IMR-90 (cell line): ENCODE results near the gene KIF16B. TPM values are rescaled to one million over a fixed set of nuclear protein-coding genes. Genes with fewer than 3 reads are reported as not detected.

Experiments
- ATAC-seq: fragments of 200-7000 bp; cut with Tn5 transposase; 2 replicates; pipeline ENCODE4 v1.9.1; 2020; ENCODE audit warnings: low read depth, mild to moderate bottlenecking, moderate library complexity
- BruUV-seq: library from RNA; stranded (reverse); fragments of 400-500 nt; replicated peaks from 2 replicates; lab custom pipeline; 2021; lab: Mats Ljungman, UMichigan
- CTCF ChIA-PET: fragments of 300-600 bp; formaldehyde crosslinking; extraction: SDS; loops from one replicate; lab custom pipeline; 2021; ENCODE audit warnings: antibody characterized with exemption; lab: Yijun Ruan, JAX
- POLR2A ChIA-PET: fragments of 300-600 bp; sonication (Branson Sonifier 250); formaldehyde crosslinking; loops from one replicate; lab custom pipeline; 2022; ENCODE audit warnings: antibody characterized with exemption; ENCODE audit not compliant: unreplicated experiment; lab: Charles Lee
- DNase-seq: peaks from one replicate; pipeline ENCODE4 v3.0.0; 2013
- H2AFZ ChIP-seq: replicated peaks from 2 replicates; pipeline ENCODE3; 2013; ENCODE audit warnings: low read length, mild to moderate bottlenecking; ENCODE audit not compliant: poor library complexity
- H2AK5ac ChIP-seq: 2 replicates; pipeline ENCODE4 v1.6.1; 2013; ENCODE audit warnings: low read depth, low read length, inconsistent platforms
- H2AK9ac ChIP-seq: replicated peaks from 2 replicates; pipeline ENCODE3; 2013; ENCODE audit warnings: mild to moderate bottlenecking, low read depth, low read length, moderate library complexity; ENCODE audit not compliant: poor library complexity
- H2BK120ac ChIP-seq: 2 replicates; pipeline ENCODE4 v1.6.1; 2013; ENCODE audit warnings: low read depth, low read length, inconsistent platforms
- H2BK15ac ChIP-seq: 3 replicates; pipeline ENCODE4 v1.6.1; 2013; ENCODE audit warnings: low read depth, low read length, inconsistent platforms
- H2BK20ac ChIP-seq: 2 replicates; pipeline ENCODE4 v1.6.1; 2013; ENCODE audit warnings: low read depth, mild to moderate bottlenecking, inconsistent platforms, low read length, moderate library complexity
- H2BK5ac ChIP-seq: 2 replicates; pipeline ENCODE4 v1.6.1; 2013; ENCODE audit warnings: mild to moderate bottlenecking, low read depth, low read length, inconsistent platforms; ENCODE audit not compliant: poor library complexity, severe bottlenecking
- H3K14ac ChIP-seq: replicated peaks from 2 replicates; pipeline ENCODE4 v1.6.1; 2013; ENCODE audit warnings: low read depth, low read length, inconsistent platforms
- H3K18ac ChIP-seq: 2 replicates; pipeline ENCODE4 v1.6.1; 2013; ENCODE audit warnings: low read depth, low read length, control low read depth
- H3K23ac ChIP-seq: 2 replicates; pipeline ENCODE4 v1.6.1; 2013; ENCODE audit warnings: low read depth, low read length, inconsistent platforms
- H3K27ac ChIP-seq: 2 replicates; pipeline ENCODE4 v1.5.1; 2013; ENCODE audit warnings: mild to moderate bottlenecking, control low read depth, low read length; ENCODE audit not compliant: insufficient read depth
- H3K27me3 ChIP-seq: 2 replicates; pipeline ENCODE4 v1.6.1; 2013; ENCODE audit warnings: low read length; ENCODE audit not compliant: control insufficient read depth, insufficient read depth
- H3K36me3 ChIP-seq: 2 replicates; pipeline ENCODE4 v1.6.1; 2013; ENCODE audit warnings: low read length, mixed read lengths; ENCODE audit not compliant: control insufficient read depth, insufficient read depth
- H3K4ac ChIP-seq: 2 replicates; pipeline ENCODE4 v1.6.1; 2013; ENCODE audit warnings: low read depth, low read length, inconsistent platforms
- H3K4me1 ChIP-seq: 2 replicates; pipeline ENCODE4 v1.6.1; 2013; ENCODE audit warnings: low read length, mixed read lengths; ENCODE audit not compliant: control insufficient read depth, insufficient read depth
- H3K4me2 ChIP-seq: 2 replicates; pipeline ENCODE4 v1.6.1; 2013; ENCODE audit warnings: low read depth, mild to moderate bottlenecking, control low read depth, low read length, moderate library complexity
- H3K4me3 ChIP-seq: 2 replicates; pipeline ENCODE4 v1.5.1; 2013; ENCODE audit warnings: low read depth, mild to moderate bottlenecking, control low read depth, low read length, moderate library complexity; ENCODE audit not compliant: insufficient read depth
- H3K56ac ChIP-seq: 2 replicates; pipeline ENCODE4 v1.6.1; 2013; ENCODE audit warnings: low read length, inconsistent platforms; ENCODE audit not compliant: insufficient read depth; ENCODE audit errors: extremely low read depth
- H3K79me1 ChIP-seq, 2 experiments: 2 replicates each; pipeline ENCODE4 v1.6.1; 2013; ENCODE audit warnings: low read length in 2 of 2, inconsistent platforms in 1 of 2, low read depth in 1 of 2
- H3K9ac ChIP-seq: 2 replicates; pipeline ENCODE4 v1.6.1; 2013; ENCODE audit warnings: low read depth, low read length, control low read depth
- H3K9me1 ChIP-seq: 2 replicates; pipeline ENCODE4 v1.6.1; 2013; ENCODE audit warnings: low read length, inconsistent platforms; ENCODE audit not compliant: insufficient read depth
- H3K9me3 ChIP-seq: 2 replicates; pipeline ENCODE4 v1.6.1; 2013; ENCODE audit warnings: low read length; ENCODE audit not compliant: control insufficient read depth, insufficient read depth
- H4K20me1 ChIP-seq: 2 replicates; pipeline ENCODE4 v1.6.1; 2013; ENCODE audit warnings: low read length, inconsistent platforms; ENCODE audit not compliant: insufficient read depth
- H4K5ac ChIP-seq: 2 replicates; pipeline ENCODE4 v1.6.1; 2013; ENCODE audit warnings: mild to moderate bottlenecking, low read depth, low read length, control low read depth
- H4K8ac ChIP-seq, 2 experiments: 2 replicates each; pipeline ENCODE4 v1.6.1; 2013; ENCODE audit warnings: low read depth in 2 of 2, low read length in 2 of 2, control low read depth in 1 of 2, inconsistent platforms in 1 of 2
- H4K91ac ChIP-seq: 2 replicates; pipeline ENCODE4 v1.6.1; 2013; ENCODE audit warnings: low read depth, low read length, inconsistent platforms; ENCODE audit not compliant: insufficient read depth
- BHLHE40 ChIP-seq: fragments of 150-350 bp; IDR thresholded peaks from 2 replicates; pipeline ENCODE4 v1.6.1; 2016; ENCODE audit warnings: mild to moderate bottlenecking, low read depth, low read length
- CEBPB ChIP-seq: IDR thresholded peaks from 2 replicates; pipeline ENCODE4 v1.6.1; 2012; ENCODE audit warnings: low read depth, low read length, improper control_type of control experiment
- CHD1 ChIP-seq: IDR thresholded peaks from 2 replicates; pipeline ENCODE4 v1.6.1; 2012; ENCODE audit warnings: low read depth, low read length, improper control_type of control experiment
- CTCF ChIP-seq: conservative IDR thresholded peaks from 2 replicates; pipeline ENCODE4 v1.5.1; 2012; ENCODE audit warnings: mild to moderate bottlenecking, low read depth, low read length, improper control_type of control experiment
- FOS ChIP-seq: fragments of 150-350 bp; IDR thresholded peaks from 2 replicates; pipeline ENCODE4 v1.6.1; 2016; ENCODE audit warnings: low read depth, low read length
- MAFK ChIP-seq: IDR thresholded peaks from 2 replicates; pipeline ENCODE4 v1.6.1; 2012; ENCODE audit warnings: low read depth, low read length, improper control_type of control experiment
- MAZ ChIP-seq: IDR thresholded peaks from 2 replicates; pipeline ENCODE4 v1.6.1; 2012; ENCODE audit warnings: low read depth, mild to moderate bottlenecking, low read length, improper control_type of control experiment, moderate library complexity, borderline replicate concordance
- MXI1 ChIP-seq: IDR thresholded peaks from 2 replicates; pipeline ENCODE4 v1.6.1; 2012; ENCODE audit warnings: low read depth, mild to moderate bottlenecking, low read length, moderate library complexity, borderline replicate concordance
- NFE2L2 ChIP-seq: fragments of 150-350 bp; IDR thresholded peaks from 2 replicates; pipeline ENCODE4 v1.6.1; 2016; ENCODE audit warnings: low read depth, mild to moderate bottlenecking, low read length
- POLR2A ChIP-seq: IDR thresholded peaks from 2 replicates; pipeline ENCODE4 v1.6.1; 2012; ENCODE audit warnings: mild to moderate bottlenecking, low read depth, low read length
- RAD21 ChIP-seq: IDR thresholded peaks from 2 replicates; pipeline ENCODE4 v1.6.1; 2012; ENCODE audit warnings: low read length, improper control_type of control experiment
- RCOR1 ChIP-seq: IDR thresholded peaks from 2 replicates; pipeline ENCODE4 v1.6.1; 2012; ENCODE audit warnings: mild to moderate bottlenecking, low read length, improper control_type of control experiment; ENCODE audit not compliant: insufficient replicate concordance
- RFX5 ChIP-seq: IDR thresholded peaks from 2 replicates; pipeline ENCODE4 v1.8.0; 2012; ENCODE audit warnings: low read depth, mild to moderate bottlenecking, low read length, moderate library complexity
- USF2 ChIP-seq: fragments of 150-350 bp; IDR thresholded peaks from 2 replicates; pipeline ENCODE4 v1.6.1; 2017; ENCODE audit warnings: mild to moderate bottlenecking, antibody characterized with exemption, low read length, low read depth
- WGBS, 2 experiments: methylation state at CpG; one replicate each; pipeline versions ENCODE4 v1.1.5 to v1.1.7; 2013; ENCODE audit warnings: missing lambda C conversion rate in 2 of 2; ENCODE audit not compliant: insufficient read length in 1 of 2; ENCODE audit errors: extremely low coverage in 2 of 2; 5-methylcytosine and 5-hydroxymethylcytosine counted together
- dilution Hi-C: fragments of 300-500 bp; cut with HindIII; formaldehyde crosslinking; loops from one replicate; pipeline ENCODE4 v1.14.3; 2018; ENCODE audit warnings: low sequenced_read_pairs; ENCODE audit not compliant: unreplicated experiment
- in situ Hi-C: fragments of 300-500 bp; cut with MboI; formaldehyde crosslinking; loops from 3 replicates; pipeline ENCODE4 v1.14.3; 2019; ENCODE audit warnings: low sequenced_read_pairs, inconsistent platforms, mixed read lengths
- intact Hi-C: fragments of 100-400 bp; cut with micrococcal nuclease; formaldehyde crosslinking; loops from 2 replicates; pipeline ENCODE4 v1.10.0; 2022
- polyA plus RNA-seq, 3 experiments: library from polyadenylated mRNA; depleted of rRNA; stranded (reverse); fragments of >200 nt; gene quantifications; 2 replicates each; pipeline ENCODE4 v1.2.3, GENCODE V29; 2012; ENCODE audit warnings: low replicate concordance in 1 of 3
- total RNA-seq: library from RNA; depleted of rRNA; stranded (reverse); fragments of >200 nt; gene quantifications from 2 replicates; pipeline ENCODE4 v1.2.3, GENCODE V29; 2012

The KIF16B gene
- total and polyA plus RNA-seq, 2 of the 4 experiments (the other 2 are of a cell fraction) = 4.7 to 10.0 TPM

- H4K5ac ChIP-seq = no peak overlapping the region
- no peaks in the 10 kb centered on the region for H3K79me1 ChIP-seq
- H2AFZ ChIP-seq = no peak overlapping the region
- no peak overlapping the region for H2BK20ac ChIP-seq
- dilution Hi-C loops = no loop called here
- no peak overlapping the region for H3K4me2 ChIP-seq
- no peaks in the 10 kb centered on the region for H3K27me3 ChIP-seq
- no peak overlapping the region for H2BK15ac ChIP-seq
- H3K36me3 ChIP-seq = no peaks in the 10 kb centered on the region
- BruUV-seq = no TSS peak
- TF ChIP-seq RCOR1 (no peak), MAFK (no peak), CTCF (no peak), BHLHE40 (no peak), CHD1 (no peak), USF2 (no peak), CEBPB (no peak), FOS (no peak), MAZ (no peak), POLR2A (no peak), RAD21 (no peak), MXI1 (no peak), NFE2L2 (no peak), RFX5 (no peak)
- H3K56ac ChIP-seq = no peak overlapping the region
- no peak overlapping the region for H3K9ac ChIP-seq
- H2BK5ac ChIP-seq = no peak overlapping the region
- no peak overlapping the region for H2BK120ac ChIP-seq
- H3K9me1 ChIP-seq = no peaks in the 10 kb centered on the region
- WGBS, 2 experiments = 33% methylated on average over 1 of the region's 4 CpGs; no CpG with 5 or more reads in 1 of the 2 experiments
- no peak overlapping the region for H3K23ac ChIP-seq
- H2AK9ac ChIP-seq = no peak overlapping the region
- no peak overlapping the region for H3K14ac ChIP-seq
- no peak overlapping the region for H4K8ac ChIP-seq
- intact Hi-C loops = no loop called here
- ATAC-seq = no peak
- ChIA-PET CTCF (no interaction called here), POLR2A (no interaction called here)
- DNase-seq = no peak
- no peaks in the 10 kb centered on the region for H4K20me1 ChIP-seq
- no peak overlapping the region for H3K18ac ChIP-seq
- H3K4me1 ChIP-seq = no peaks in the 10 kb centered on the region
- no peak overlapping the region for H2AK5ac ChIP-seq
- no peak overlapping the region for H3K27ac ChIP-seq
- H3K9me3 ChIP-seq = peaks cover 4% of the 10 kb centered on the region
- no peak overlapping the region for H4K91ac ChIP-seq
- no peak overlapping the region for H3K4me3 ChIP-seq
- no peak overlapping the region for H3K4ac ChIP-seq
- in situ Hi-C loops = no loop called here
Observed at GRCh38 chr20:16228722-16229121, 344.5 kb downstream of the KIF16B start.
